ENCODE results near the gene OAS2.

DNA sequence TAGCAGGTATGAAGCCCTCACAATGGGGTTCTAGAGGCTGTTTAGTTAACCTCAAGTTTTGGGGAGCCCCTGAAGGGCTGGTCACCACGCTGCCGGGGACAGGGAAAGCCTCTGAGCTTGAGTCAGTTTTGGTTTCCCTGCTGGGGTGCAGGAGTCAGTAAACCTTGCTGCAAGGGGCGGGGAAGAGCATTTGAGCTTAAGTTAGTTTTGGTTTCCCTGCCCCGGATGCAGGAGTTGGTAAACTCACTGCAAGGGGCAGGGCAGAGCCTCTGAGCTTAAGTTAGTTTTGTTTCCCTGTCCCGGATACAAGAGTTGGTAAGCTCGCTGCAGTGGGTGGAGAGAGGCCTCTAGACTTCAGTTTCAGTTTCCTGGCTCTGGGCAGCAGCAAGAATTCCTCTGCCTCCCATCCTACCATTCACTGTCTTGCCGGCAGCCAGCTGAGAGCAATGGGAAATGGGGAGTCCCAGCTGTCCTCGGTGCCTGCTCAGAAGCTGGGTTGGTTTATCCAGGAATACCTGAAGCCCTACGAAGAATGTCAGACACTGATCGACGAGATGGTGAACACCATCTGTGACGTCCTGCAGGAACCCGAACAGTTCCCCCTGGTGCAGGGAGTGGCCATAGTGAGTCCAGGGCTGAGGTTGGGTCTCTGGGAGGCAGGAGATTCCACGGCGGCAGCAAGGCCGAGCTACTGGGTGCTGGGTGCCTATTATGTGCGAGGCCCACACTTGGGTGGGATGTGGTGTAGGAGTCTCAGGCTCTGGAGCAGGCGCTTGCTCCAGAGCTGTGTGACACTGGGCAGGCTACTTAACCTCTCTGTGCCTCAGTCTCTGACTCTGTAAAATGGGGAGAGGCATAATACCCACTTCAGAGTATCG lies at the start of gene OAS2:
- TF ChIP-seq, protein P1, sequence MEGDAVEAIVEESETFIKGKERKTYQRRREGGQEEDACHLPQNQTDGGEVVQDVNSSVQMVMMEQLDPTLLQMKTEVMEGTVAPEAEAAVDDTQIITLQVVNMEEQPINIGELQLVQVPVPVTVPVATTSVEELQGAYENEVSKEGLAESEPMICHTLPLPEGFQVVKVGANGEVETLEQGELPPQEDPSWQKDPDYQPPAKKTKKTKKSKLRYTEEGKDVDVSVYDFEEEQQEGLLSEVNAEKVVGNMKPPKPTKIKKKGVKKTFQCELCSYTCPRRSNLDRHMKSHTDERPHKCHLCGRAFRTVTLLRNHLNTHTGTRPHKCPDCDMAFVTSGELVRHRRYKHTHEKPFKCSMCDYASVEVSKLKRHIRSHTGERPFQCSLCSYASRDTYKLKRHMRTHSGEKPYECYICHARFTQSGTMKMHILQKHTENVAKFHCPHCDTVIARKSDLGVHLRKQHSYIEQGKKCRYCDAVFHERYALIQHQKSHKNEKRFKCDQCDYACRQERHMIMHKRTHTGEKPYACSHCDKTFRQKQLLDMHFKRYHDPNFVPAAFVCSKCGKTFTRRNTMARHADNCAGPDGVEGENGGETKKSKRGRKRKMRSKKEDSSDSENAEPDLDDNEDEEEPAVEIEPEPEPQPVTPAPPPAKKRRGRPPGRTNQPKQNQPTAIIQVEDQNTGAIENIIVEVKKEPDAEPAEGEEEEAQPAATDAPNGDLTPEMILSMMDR (IDR thresholded peaks at IDR 0.05) = no peak
- TF ChIP-seq POLR2A (IDR thresholded peaks at IDR 0.05) = peak in 2 of 3 donors; percentile 56 to 61

All from body of pancreas (tissue), 4 donors.